Activated T-cell treated with anti-CD3 and anti-CD28 coated beads, Interleukin-2, amount 50 U/mL, for 1 hour (primary cell): ENCODE results near the gene TBC1D22B.
"Not testable (repeated sequence)": the region's sequence is repeated elsewhere in the genome, so short reads cannot be mapped to it uniquely, and the experiment has no call there.

Experiments
- DNase-seq: peaks from one replicate; pipeline ENCODE4 v3.0.0-alpha.2; 2020

Gene TBC1D22B

GRCh38 chr6:37306624-37307222 is 49.2 kb downstream of the TBC1D22B start:
- DNase-seq: no peak

- not testable (repeated sequence) for DNase-seq
Observed at GRCh38 chr6:37307484-37307883, 49.9 kb downstream of the TBC1D22B start.

- DNase-seq: no peak
Observed at GRCh38 chr6:37308069-37308815, 50.7 kb downstream of the TBC1D22B start.

- DNase-seq: no peak
Observed at GRCh38 chr6:37309046-37309445, 51.5 kb downstream of the TBC1D22B start.

- DNase-seq: no peak
Observed at GRCh38 chr6:37309692-37310091, 52.1 kb downstream of the TBC1D22B start.

- DNase-seq: no peak
Observed at GRCh38 chr6:37310966-37311365, 53.4 kb downstream of the TBC1D22B start.

GRCh38 chr6:37311741-37312473 is 54.3 kb downstream of the TBC1D22B start:
- DNase-seq: no peak

- no peak for DNase-seq
Observed at GRCh38 chr6:37313723-37314486, 56.3 kb downstream of the TBC1D22B start.

- no peak for DNase-seq
Observed at GRCh38 chr6:37314487-37315156, 57.0 kb downstream of the TBC1D22B start.

GRCh38 chr6:37315157-37315515 is 57.6 kb downstream of the TBC1D22B start:
- no peak for DNase-seq

GRCh38 chr6:37316071-37316470 is 58.5 kb downstream of the TBC1D22B start:
- DNase-seq: no peak

- no peak for DNase-seq
Observed at GRCh38 chr6:37317312-37318038, 59.9 kb downstream of the TBC1D22B start.

- no peak for DNase-seq
Observed at GRCh38 chr6:37319156-37319555, 61.6 kb downstream of the TBC1D22B start.

GRCh38 chr6:37319856-37320480 is 62.4 kb downstream of the TBC1D22B start:
- no peak for DNase-seq

- no peak for DNase-seq
Observed at GRCh38 chr6:37320646-37321045, 63.1 kb downstream of the TBC1D22B start.

- DNase-seq: no peak
Observed at GRCh38 chr6:37321101-37321500, 63.5 kb downstream of the TBC1D22B start.

GRCh38 chr6:37321516-37322415 is 64.2 kb downstream of the TBC1D22B start:
- DNase-seq: no peak

- no peak for DNase-seq
Observed at GRCh38 chr6:37323580-37323979, 66.0 kb downstream of the TBC1D22B start.

- DNase-seq: no peak
Observed at GRCh38 chr6:37324131-37325033, 66.8 kb downstream of the TBC1D22B start.
